NK-92 (cell line): Measurements from ENCODE around the gene PLA2G2E.
"Not testable (repeated sequence)": the region's sequence is repeated elsewhere in the genome, so short reads cannot be mapped to it uniquely, and the experiment has no call there.

Source experiments
- DNase-seq: peaks from one replicate; lab custom pipeline; 2025; ENCODE audit not compliant: unreplicated experiment; lab: John Stamatoyannopoulos, UW

The PLA2G2E gene

GRCh38 chr1:19884312-19884711 lies 39.1 kb downstream of the PLA2G2E start:
- no peak for DNase-seq

GRCh38 chr1:19882111-19883071 lies 41.0 kb downstream of the PLA2G2E start, which contains the start of gene OTUD3:
OTUD3 (plus strand) TSS chr1:19882395; CDS start chr1:19882514, 119 bp downstream.
- peak; percentile 63 for DNase-seq

- DNase-seq: not testable (repeated sequence)
Observed at GRCh38 chr1:19880841-19881240, 42.6 kb downstream of the PLA2G2E start.

- no peak for DNase-seq
Observed at GRCh38 chr1:19879661-19880060, 43.8 kb downstream of the PLA2G2E start.

DNA sequence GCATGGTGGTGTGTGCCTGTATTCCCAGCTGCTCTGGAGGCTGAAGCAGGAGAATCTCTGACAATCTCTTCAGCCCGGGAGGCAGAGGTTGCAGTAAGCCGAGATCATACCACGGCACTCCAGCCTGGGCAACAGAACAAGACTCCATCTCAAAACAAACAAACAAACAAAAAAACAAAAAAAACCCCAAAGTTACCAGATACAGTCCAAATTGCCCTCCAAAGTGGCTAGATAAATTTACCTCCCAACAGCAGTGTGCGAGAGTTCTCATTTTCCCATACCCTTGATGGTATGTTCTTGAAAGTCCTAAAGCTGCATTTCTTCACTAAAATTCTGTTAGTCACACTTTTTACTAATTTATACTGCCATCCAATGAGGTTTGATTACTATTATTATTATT lies 44.2 kb downstream of the PLA2G2E start:
- no peak for DNase-seq

- DNase-seq: no peak
Observed at GRCh38 chr1:19878637-19878985, 44.8 kb downstream of the PLA2G2E start.

DNA sequence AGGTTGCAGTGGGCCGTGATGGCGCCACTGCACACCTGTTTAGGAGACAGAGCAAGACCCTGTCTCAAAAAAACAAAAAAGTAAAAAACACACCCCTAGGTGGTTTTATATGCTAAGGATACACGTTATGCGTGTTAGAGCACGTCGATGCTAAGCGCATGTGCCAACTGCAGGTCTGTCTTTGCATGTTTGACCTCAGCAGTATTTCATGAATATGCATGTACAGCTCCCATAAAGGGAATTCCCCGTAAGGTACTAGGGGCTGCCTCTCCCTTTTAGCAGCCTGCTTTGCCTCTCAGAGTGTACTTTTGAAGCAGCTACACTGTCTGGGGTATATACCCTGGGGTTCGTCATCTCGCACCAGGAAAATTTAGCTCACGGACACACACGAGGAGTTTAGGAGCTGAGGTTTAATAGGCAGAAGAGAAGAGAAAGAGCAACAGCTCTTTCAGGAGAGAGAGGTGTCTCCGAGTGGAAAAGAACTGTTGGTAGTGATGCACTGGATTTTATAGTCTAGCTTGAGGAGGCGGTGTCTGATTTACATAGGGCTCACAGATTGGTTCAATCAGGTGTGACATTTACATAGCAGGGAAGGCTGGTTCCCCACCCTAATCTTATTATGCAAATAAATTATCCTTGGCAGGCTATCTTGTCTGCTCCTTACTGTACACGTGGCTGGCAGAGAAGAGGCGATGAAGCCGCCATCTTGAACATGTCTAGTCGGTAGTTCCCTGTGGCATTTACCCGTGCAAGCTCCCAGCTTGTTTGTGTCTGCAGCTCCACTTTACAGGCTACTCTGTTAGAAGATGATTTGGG lies 45.4 kb downstream of the PLA2G2E start:
- DNase-seq: no peak

- no peak for DNase-seq
Observed at GRCh38 chr1:19877181-19877750, 46.2 kb downstream of the PLA2G2E start.

- no peak for DNase-seq
Observed at GRCh38 chr1:19872190-19872589, 51.2 kb downstream of the PLA2G2E start.
